ENCODE measurements around the gene SERINC3. TPM values are rescaled to one million over a fixed set of nuclear protein-coding genes. Genes with fewer than 3 reads are reported as not detected.

The SERINC3 gene
- polyA plus RNA-seq, 1 of the 3 experiments (the other 2 are of a cell fraction): 105 TPM

GRCh38 chr20:44552050-44552449, 30.2 kb upstream of the SERINC3 start:
- H3K4me1 ChIP-seq (ENCODE audit: control insufficient read depth in 1 of 2, insufficient read depth in 2 of 2, low read depth in 1 of 2, low read length in 1 of 2): peaks cover 28 to 40% of the 10 kb centered on the region in 2 experiments

DNA sequence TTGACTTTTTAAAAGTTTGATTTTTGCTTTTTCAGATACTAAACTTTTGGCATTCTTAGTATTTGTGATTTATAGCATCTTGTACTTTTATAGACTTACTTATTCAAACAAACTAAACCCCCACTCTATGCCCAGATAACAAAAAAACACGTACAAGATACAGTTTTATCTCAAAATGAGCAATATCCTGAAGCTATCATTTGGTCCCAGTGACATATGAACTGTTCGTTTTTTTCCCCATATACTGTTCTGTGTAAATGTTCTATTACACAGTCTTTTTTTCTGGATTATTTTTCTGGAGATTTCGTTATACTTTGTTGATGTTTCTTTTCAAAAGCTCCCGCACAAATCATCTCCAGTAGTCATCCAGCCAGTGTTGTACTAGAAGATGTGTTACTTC, 27.3 kb upstream of the SERINC3 start:
- Histone ChIP-seq H3K79me2 (ENCODE audit: insufficient read depth) (peaks cover 76% of the 10 kb centered on the region), H3K4me1 (ENCODE audit: control insufficient read depth in 1 of 2, insufficient read depth in 2 of 2, low read depth in 1 of 2, low read length in 1 of 2) (peaks cover 21 to 26% of the 10 kb centered on the region in 2 experiments), H3K4me2 (peak overlapping the region; percentile 52), H3F3A (replicated peaks; ENCODE audit: insufficient read depth) (peaks cover 29% of the 10 kb centered on the region), H3K9me3 (no peaks in the 10 kb centered on the region), H3K27ac (ENCODE audit: low read depth in 2 of 2, low read length in 1 of 2) (peak overlapping the region; percentile 44 to 71; a peak in 2 of 4 replicates), H4K20me1 (ENCODE audit: insufficient read depth) (no peaks in the 10 kb centered on the region), H3K9me2 (no peaks in the 10 kb centered on the region), H3K36me3 (replicated peaks in 1 of 2; ENCODE audit: control insufficient read depth in 1 of 2, insufficient read depth in 2 of 2, low read length in 1 of 2) (no peaks in the 10 kb centered on the region), H3K9ac (peak overlapping the region; percentile 8; the same call in 1 of the 2 replicates), H2AFZ (ENCODE audit: low read depth) (no peak overlapping the region), H3K27me3 (ENCODE audit: insufficient read depth) (no peaks in the 10 kb centered on the region), H3K4me3 (ENCODE audit: low read depth in 2 of 2, low read length in 1 of 2) (no peak overlapping the region)
- TF ChIP-seq MXI1 (IDR thresholded peaks at IDR 0.05; ENCODE audit: low read depth, low read length): no peak
- no peak for TF ChIP-seq RXRA (IDR thresholded peaks at IDR 0.05; ENCODE audit: borderline replicate concordance, low read depth)
- TF ChIP-seq, protein P1, sequence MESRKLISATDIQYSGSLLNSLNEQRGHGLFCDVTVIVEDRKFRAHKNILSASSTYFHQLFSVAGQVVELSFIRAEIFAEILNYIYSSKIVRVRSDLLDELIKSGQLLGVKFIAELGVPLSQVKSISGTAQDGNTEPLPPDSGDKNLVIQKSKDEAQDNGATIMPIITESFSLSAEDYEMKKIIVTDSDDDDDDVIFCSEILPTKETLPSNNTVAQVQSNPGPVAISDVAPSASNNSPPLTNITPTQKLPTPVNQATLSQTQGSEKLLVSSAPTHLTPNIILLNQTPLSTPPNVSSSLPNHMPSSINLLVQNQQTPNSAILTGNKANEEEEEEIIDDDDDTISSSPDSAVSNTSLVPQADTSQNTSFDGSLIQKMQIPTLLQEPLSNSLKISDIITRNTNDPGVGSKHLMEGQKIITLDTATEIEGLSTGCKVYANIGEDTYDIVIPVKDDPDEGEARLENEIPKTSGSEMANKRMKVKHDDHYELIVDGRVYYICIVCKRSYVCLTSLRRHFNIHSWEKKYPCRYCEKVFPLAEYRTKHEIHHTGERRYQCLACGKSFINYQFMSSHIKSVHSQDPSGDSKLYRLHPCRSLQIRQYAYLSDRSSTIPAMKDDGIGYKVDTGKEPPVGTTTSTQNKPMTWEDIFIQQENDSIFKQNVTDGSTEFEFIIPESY (IDR thresholded peaks at IDR 0.05; ENCODE audit: borderline replicate concordance, low read depth): no peak
- ChIA-PET CTCF (interaction anchor here (0.6 kb wide), 3 partner anchors 14 to 980 kb away, joined by 3 read pairs; no protein-coding TSS in a partner anchor), POLR2A (no interaction called here)
- 60% methylated on average over 4 of the region's 4 CpGs for WGBS (ENCODE audit: low lambda C conversion rate)
- DNase-seq: no peak

More at GRCh38 chr20:44552050-44552449, 30.2 kb upstream of the SERINC3 start:
- WGBS (ENCODE audit: low lambda C conversion rate): 79% methylated on average over 4 of the region's 4 CpGs
- Histone ChIP-seq H4K20me1 (ENCODE audit: insufficient read depth) (no peaks in the 10 kb centered on the region), H3K4me3 (ENCODE audit: low read depth in 2 of 2, low read length in 1 of 2) (no peak overlapping the region), H3K79me2 (ENCODE audit: insufficient read depth) (peaks cover 76% of the 10 kb centered on the region), H3K9me3 (no peaks in the 10 kb centered on the region), H3K27me3 (ENCODE audit: insufficient read depth) (no peaks in the 10 kb centered on the region), H3K27ac (ENCODE audit: low read depth in 2 of 2, low read length in 1 of 2) (peak overlapping the region; percentile 92 to 98), H3K36me3 (replicated peaks in 1 of 2; ENCODE audit: control insufficient read depth in 1 of 2, insufficient read depth in 2 of 2, low read length in 1 of 2) (no peaks in the 10 kb centered on the region), H3K9ac (no peak overlapping the region; the same call in 1 of the 2 replicates), H3F3A (replicated peaks; ENCODE audit: insufficient read depth) (peaks cover 41% of the 10 kb centered on the region), H2AFZ (ENCODE audit: low read depth) (no peak overlapping the region), H3K9me2 (no peaks in the 10 kb centered on the region), H3K4me2 (no peak overlapping the region; the same call in 1 of the 2 replicates)
- TF ChIP-seq TAF1 (IDR thresholded peaks at IDR 0.05; ENCODE audit: borderline replicate concordance, low read depth, low read length) (no peak), RAD21 (IDR thresholded peaks at IDR 0.05; ENCODE audit: low read length) (no peak), GABPA (IDR thresholded peaks at IDR 0.05; ENCODE audit: low read depth) (no peak), EP300 (IDR thresholded peaks at IDR 0.05; ENCODE audit: borderline replicate concordance in 1 of 2, low read depth in 1 of 2, low read length in 1 of 2) (no peak)
- no peak for DNase-seq
- CTCF ChIA-PET: interaction anchor here (1.6 kb wide), 1 partner anchor 9 kb away, joined by 3 read pairs; no protein-coding TSS in a partner anchor
- POLR2A ChIA-PET: no interaction called here

- Histone ChIP-seq H3K27ac (ENCODE audit: low read depth in 2 of 2, low read length in 1 of 2) (no peak overlapping the region), H3K79me2 (ENCODE audit: insufficient read depth) (peaks cover 86% of the 10 kb centered on the region), H4K20me1 (ENCODE audit: insufficient read depth) (no peaks in the 10 kb centered on the region), H3K9me3 (no peaks in the 10 kb centered on the region), H3K9me2 (no peaks in the 10 kb centered on the region), H3K36me3 (replicated peaks in 1 of 2; ENCODE audit: control insufficient read depth in 1 of 2, insufficient read depth in 2 of 2, low read length in 1 of 2) (no peaks in the 10 kb centered on the region), H3K9ac (no peak overlapping the region), H3K4me2 (no peak overlapping the region), H3K27me3 (ENCODE audit: insufficient read depth) (no peaks in the 10 kb centered on the region), H3K4me1 (ENCODE audit: control insufficient read depth in 1 of 2, insufficient read depth in 2 of 2, low read depth in 1 of 2, low read length in 1 of 2) (peaks cover 7 to 15% of the 10 kb centered on the region in 2 experiments), H3F3A (replicated peaks; ENCODE audit: insufficient read depth) (peaks cover 14% of the 10 kb centered on the region), H3K4me3 (ENCODE audit: low read depth in 2 of 2, low read length in 1 of 2) (no peak overlapping the region), H2AFZ (ENCODE audit: low read depth) (no peak overlapping the region)
- TF ChIP-seq CHD2 (IDR thresholded peaks at IDR 0.05; ENCODE audit: low read length, partially characterized antibody): no peak
- TF ChIP-seq SMC3 (IDR thresholded peaks at IDR 0.05; ENCODE audit: low read depth, low read length): no peak
- TF ChIP-seq FOXJ3 (CRISPR knock-in tag; IDR thresholded peaks at IDR 0.05): no peak
- no peak for TF ChIP-seq RCOR1 (IDR thresholded peaks at IDR 0.05; ENCODE audit: low read length)
- no peak for TF ChIP-seq IRF3 (IDR thresholded peaks at IDR 0.05; ENCODE audit: low read depth, low read length)
- no peak for TF ChIP-seq POLR2AphosphoS5 (IDR thresholded peaks at IDR 0.05; ENCODE audit: low read depth, low read length)
- TF ChIP-seq SIN3A (IDR thresholded peaks at IDR 0.05; ENCODE audit: borderline replicate concordance, low read depth, low read length): no peak
- no peak for TF ChIP-seq RXRA (IDR thresholded peaks at IDR 0.05; ENCODE audit: borderline replicate concordance, low read depth)
- no peak for TF ChIP-seq PBX3 (IDR thresholded peaks at IDR 0.05)
- CTCF ChIA-PET: interaction anchor here (1.2 to 1.8 kb wide), 2 partner anchors 21 to 63 kb away, joined by 3 to 6 read pairs; no protein-coding TSS in a partner anchor
- POLR2A ChIA-PET: no interaction called here
- 99% methylated on average over 8 of the region's 8 CpGs for WGBS (ENCODE audit: low lambda C conversion rate)
- no peak for DNase-seq
Measured at GRCh38 chr20:44547419-44547818, 25.5 kb upstream of the SERINC3 start.

Measured in SK-N-SH (cell line).